GM12872 (cell line): ENCODE data around the gene ELP1.

ENCODE experiments used
- CTCF ChIP-seq: IDR thresholded peaks from 3 replicates; pipeline ENCODE4 v1.5.1; 2011; ENCODE audit warnings: low read depth, mild to moderate bottlenecking, low read length, moderate library complexity; ENCODE audit not compliant: insufficient read depth

The ELP1 gene

GRCh38 chr9:108835831-108836230 is 98.1 kb downstream of the ELP1 start:
- no peak for TF ChIP-seq CTCF

- TF ChIP-seq CTCF, result no peak
Measured at GRCh38 chr9:108834959-108835665, 98.8 kb downstream of the ELP1 start.

GRCh38 chr9:108832179-108832500 is 101.8 kb downstream of the ELP1 start:
- no peak for TF ChIP-seq CTCF

GRCh38 chr9:108831496-108832178 is 102.3 kb downstream of the ELP1 start:
- TF ChIP-seq CTCF, result no peak

GRCh38 chr9:108830272-108830671 is 103.7 kb downstream of the ELP1 start:
- no peak for TF ChIP-seq CTCF

GRCh38 chr9:108823829-108824228 is 110.1 kb downstream of the ELP1 start:
- TF ChIP-seq CTCF, result no peak
